Inflammatory macrophage (primary cell): ENCODE data around the gene STARD13.
"Not testable (repeated sequence)": the region's sequence is repeated elsewhere in the genome, so short reads cannot be mapped to it uniquely, and the experiment has no call there.

ENCODE experiments used
- DNase-seq, 2 donors: peaks; one replicate each; pipeline ENCODE4 v3.0.0-alpha.2; 2020 to 2022

STARD13 gene

DNA sequence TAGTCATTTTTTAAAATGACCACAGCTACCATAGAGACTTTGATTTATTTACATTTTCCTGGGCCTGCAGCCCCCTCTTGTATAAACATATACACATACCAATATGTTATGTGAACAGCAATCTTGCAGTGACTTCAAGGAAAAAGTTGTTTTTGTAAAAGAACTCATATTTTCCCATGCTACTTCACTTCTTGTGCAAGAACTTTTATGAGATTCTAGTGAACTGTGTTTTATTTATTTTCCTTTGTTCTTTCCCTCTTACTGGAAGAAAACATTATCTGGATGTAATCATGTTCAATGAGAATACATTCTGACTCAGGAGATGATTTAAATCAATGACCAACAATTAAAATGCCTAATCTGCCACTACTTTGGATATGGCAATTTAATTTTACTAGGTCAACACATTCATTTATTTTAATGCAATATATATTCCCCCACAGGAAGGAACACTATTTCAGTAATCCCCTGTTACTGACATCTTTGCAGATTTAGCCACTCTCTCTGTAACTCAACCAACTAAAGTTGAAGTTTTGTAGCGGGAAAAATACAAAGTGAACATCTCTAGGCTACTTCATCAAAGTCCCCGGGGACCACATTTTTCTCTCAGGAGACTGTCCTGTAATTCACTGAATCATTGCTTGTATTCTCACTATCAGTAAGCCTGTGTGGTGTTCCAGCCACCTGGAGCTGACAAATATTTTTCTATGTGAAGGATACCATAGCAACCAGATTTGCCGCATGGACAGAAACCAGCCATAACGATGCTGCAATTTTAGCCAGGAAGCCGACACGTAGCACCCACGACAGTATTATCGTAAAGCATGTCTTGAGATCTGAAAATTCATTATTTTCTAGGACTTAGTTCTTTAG is 90.5 kb downstream of the STARD13 start:
- DNase-seq: no peak

DNA sequence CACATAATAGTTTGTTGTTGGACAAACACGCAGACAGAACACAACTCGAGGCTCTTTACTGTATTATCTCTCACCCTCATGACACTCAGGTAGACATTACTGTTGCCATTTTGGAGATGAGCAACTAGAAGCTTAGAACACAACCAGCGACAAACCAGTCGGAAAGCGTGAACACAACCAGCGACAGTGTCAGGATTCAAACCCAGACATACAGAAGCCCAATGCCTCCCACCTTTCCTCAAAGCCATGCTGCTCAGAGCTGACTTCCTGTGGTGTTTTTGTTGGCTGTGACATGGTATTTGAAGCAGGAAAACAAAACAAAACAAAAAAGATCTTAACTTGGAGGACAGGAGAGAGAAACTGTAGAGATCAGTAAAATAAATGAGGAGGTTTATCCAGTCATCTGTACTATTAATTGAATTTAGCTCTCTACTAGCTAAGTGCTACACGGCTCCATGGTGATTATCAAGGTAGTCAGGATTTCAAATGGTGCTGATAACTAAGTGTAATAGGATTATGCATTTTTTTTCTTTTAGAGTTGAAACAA is 92.1 kb downstream of the STARD13 start:
- no peak for DNase-seq

DNA sequence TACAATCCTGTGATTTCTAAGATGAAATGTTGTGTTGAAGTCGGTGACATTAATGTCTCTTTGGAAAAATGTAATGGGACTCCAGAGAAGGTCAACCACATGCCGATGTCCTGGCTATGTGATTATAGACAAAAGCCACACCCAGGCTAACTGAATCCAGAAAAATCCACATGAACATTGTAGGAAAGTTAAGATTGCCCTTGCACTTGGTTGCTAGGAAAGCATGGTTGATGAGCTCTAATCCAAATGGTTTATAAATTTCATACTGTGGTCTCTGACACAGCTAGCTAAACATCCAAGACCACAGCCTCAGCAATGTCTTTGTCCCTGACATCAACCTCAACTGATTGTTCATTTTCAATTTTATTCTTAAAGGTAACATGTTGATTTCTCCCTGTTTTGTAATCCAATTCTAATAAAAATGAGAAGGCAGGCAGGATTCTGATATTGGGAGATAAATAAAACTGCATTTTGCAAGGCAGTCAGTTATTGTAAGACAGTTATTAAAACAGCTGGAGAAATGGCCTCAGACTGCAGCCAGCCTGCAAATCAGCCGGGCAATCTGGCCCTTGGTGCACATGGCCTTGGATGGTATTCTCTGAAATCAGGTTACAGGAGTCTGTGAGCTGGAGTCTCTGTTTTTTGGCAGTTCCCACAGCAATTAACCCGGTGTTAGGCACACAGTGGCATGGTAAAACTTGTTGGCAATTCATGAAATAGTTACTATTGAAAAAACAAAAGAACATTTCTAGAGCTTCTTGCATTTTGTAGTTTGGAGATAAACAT is 93.9 kb downstream of the STARD13 start:
- no peak for DNase-seq

DNA sequence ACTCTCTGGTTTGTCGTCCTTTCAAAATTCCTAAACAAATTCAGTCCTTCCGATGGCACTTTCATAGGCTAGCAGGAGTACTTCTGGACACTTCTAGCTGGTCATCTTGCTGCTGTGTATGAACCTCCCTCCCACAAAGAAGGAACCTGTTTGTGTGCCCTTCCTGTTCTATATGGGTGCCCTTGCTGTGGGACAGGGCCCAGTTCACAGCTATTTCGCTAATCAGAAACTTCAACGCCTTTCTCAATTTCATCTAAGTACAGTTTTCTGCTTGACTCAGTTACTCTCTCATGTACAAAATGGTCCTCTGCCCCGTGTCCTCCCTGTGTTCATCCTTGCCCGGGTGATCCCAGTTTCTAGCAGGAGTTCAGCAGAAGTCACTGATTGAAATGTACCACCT is 96.1 kb downstream of the STARD13 start:
- DNase-seq: no peak

DNA sequence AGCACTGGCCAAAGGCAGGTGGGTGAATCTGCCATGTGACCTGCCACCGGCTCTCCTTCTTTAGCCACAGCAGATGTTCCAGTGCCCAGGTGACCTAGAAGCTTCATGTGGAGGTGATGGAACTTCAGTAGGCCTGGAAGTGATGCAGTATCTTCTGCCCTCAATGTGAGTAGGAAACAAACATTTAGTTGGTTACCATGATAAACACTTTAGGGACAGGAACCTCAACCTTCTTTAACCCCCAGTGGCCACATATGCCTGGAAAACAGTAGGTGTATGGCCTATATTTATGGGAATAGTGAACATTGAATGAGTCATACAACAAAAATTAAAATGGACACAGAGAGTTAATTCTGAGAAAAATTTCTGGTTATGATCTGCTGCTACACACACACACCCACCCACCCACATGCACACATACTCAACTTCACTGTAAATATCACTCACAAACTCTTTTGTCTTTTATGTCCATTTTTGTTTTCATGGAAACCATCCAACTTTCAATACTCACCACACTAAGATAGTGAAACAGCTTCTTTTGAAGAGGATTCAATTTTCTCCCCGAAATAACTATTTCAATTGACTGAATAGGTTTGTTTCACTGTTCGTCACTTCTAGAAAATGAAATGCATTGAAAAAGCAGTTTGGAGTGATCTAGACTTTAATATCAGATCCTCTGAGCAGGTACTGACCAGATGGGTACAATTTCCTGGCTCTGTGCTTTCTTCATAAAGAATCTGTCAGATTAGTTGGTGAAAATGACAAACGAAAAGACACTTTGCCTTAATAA is 97.3 kb downstream of the STARD13 start:
- DNase-seq: no peak

DNA sequence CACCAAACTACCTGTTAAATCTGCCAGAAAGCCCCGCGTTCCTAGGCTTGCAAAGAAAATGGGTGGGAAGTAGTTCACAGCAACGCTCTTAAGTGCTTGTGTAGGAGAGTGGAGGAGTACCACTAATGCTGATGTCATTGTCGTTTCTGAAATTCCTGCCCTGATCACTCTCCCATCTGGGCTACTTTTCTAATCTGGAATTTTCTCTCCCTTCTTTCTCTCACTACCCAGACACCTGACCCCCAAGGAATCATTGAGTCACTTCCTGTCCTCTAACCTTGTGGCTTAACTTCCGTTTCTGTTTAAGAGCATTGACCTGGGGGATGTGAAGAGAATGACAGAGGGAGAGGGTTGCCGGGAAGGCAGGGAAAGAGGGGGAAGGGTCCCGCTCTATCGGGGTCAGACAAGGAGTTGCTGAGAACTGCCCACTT is 98.7 kb downstream of the STARD13 start:
- no peak for DNase-seq

DNA sequence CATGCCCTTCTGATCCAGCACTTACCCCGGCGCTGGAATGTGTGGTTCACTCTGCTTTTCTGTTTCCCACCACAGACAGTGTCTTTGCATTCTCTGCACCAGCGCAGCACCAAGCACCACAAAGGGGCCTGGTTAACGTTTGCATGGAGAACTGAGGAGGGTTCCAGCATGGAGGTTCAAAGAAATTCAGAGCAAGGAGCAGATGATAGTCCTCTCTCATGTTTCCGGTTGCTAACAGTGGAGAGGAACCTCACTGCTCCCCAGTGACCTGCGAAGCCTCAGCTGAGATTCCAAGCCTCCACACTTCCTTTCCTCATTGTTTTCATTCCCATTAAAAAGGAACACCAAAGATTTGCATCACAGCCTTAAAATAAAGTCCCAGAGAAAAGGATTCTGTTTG is 99.7 kb downstream of the STARD13 start:
- DNase-seq: no peak

DNA sequence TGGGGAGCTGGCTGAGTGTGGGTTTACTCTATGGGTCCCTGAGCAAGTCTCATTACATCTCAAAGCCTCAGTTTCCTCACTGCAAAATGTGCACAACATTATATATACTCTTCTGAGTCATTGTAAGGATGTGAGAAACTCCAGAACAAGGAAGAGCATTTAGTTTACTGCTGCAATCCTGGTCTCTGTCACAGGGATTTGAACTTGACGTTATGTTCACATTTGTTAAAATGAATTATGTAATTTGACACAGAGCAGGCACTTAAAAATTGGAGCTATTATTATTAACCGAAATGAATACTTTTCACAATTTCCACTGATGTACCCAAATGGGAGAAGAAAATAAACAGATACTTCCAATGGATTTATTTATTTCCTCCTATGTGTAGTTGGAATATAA is 101.0 kb downstream of the STARD13 start:
- DNase-seq: no peak

DNA sequence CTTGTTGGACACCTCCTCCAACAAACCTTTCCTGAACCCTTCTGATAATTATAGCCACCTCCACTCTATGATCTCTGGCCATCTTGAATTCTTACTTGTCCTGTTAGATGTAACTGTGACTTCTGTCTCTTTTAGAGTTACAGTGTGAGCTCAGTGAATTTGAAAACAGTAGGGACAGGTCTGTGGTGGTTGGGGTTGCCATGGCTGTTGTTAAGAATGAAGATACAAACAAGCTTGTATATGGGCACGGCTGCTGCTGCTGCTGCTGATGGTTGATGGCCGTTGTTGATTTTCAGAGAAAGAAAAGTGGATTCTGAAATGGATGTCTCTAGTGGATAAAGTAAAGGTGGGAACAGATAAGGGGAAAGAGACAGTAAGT is 101.5 kb downstream of the STARD13 start:
- no peak for DNase-seq

DNA sequence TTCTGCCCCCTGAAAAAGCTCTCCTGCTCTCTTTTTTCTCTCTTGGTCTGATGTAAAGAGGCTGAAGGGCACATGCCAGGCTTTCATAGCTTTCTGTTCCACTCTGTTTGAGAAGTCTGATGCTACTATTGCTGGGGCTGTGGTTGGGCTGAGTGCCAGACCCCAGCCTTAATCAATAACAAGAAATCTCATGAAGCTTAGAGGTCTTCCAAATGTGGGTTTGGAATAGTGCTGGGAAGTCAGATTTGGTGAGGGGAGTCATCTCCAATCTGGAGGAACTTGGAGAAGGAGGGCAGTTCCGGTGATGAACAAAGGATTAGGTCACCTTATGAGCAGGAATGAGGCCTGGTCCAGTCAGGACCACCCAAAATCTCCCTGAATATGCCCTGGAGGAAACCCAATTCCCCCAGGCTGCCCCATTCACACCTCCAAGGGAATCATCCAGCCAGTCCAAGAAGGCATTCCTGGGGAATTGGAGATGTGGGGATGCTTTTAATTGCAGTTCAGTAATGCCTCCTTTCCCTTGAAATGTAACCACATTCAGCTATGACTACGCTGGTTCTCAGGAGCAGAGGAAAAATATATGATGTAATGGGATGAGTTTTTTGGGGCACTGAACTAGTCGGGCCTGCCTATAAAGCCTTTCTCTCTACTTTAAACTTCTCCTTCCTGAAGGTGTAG is 102.0 kb downstream of the STARD13 start:
- DNase-seq: no peak

DNA sequence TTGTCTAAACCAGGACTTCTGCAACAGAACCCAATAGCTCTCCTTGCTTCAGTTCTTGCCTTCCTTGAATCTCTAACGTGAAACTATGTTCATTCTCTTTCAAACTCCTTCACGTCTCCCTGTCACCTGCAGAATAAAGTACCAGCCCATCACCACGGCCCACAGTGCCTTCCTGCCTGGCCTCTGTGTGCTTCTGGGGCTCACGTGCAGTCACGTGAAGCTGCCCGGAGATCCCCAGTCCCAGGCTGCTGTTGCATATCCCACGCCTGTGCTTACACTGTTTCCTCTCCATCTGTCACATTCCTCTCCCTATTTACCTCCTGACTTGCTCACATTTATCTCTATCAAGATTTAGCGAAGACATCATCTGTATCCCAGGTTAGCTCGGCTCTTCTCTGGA is 102.8 kb downstream of the STARD13 start:
- DNase-seq: no peak

DNA sequence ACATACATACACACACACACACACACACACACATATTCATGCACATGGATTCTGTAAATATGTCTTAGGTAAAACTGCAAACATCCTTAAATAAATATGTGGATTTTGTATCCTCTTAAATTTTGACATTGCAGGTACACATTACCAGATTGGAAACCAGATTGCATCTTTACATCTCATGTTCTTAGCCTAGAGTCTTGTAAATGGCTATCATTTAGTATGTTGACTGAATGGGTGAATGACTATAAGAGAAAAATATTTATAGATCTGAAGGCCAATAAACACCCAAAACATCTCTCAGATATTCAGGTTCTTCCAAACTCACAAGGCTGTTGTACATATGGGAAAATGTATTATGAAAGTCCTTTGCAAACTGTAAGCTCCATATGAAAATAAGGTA is 104.3 kb downstream of the STARD13 start:
- no peak for DNase-seq

DNA sequence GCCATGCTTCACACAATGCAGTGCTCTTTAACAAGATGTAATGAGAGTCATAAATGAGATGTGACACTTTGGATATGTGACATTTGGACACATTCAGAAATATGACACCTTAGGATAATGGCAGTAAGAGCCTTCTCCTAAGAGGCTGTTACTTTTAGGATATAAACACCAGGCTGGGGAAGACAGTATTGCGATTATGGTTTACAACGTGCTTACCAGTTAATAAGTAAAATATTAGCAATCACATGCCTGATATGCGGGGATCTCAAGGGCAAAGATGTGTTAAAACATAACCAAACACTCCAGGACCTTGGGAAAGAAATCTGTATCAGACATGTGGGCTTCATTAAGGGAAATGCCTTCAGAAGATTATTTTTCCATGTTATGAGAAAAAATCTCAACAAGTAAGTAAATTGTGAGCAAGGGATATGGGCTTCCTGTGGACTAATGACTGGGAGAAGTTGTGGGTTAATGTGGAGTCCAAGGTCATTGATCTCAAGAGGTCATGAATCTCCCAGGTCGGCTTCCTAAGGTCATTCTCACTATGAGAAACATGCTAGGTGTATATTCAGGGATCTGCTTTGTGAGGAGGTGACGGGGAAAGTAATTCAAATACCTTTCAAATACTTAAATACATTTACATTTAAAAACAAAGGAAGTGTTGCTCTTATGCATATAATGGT is 105.3 kb downstream of the STARD13 start:
- no peak for DNase-seq

DNA sequence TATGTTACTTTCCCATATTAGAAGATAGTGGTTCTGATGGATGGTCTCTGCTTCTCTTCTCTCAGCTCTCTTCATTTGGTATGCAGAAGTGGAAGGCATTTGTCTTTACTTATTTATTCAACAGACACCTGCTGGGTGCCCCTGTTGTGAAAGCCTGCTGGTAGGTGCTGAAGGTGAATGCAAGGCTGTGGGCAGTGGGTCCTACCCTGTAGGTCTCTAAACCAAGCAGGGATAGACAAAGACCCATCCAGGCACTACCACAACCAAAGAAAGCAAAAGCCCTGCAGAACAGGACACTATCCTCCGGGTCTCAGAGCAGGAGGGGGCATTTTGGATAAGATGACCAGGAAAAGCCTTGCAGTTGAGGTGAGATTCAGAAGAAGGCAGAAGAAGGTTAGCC is 106.1 kb downstream of the STARD13 start:
- no peak for DNase-seq

DNA sequence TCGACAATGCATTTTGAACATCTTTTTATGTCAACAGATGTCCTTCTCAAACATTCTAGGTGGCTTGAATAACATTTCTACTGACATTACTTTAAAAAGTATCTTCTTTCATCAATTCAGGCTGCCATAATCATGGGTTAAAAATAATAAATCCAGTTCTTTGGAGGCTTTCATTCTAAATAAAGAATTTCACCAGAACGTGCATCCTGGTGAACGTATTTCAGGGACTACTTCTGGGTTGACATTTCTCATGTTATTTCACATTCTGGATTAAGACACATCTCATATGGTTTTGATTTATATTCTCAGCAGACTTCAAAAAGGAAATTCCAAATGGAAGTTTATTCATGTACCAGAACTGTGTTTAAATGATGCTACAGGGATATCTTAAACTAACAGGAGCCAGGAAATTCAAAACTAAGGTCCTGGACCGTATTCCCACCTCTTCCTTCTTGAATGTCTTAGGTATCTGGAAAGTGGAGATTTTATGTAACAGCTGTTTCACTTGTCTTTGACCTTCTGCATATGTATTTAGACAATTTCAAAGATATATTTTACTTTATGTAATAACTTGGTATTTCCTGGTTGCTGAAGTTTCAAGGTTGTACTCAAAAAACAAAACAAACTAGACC is 107.2 kb downstream of the STARD13 start:
- DNase-seq: no peak

DNA sequence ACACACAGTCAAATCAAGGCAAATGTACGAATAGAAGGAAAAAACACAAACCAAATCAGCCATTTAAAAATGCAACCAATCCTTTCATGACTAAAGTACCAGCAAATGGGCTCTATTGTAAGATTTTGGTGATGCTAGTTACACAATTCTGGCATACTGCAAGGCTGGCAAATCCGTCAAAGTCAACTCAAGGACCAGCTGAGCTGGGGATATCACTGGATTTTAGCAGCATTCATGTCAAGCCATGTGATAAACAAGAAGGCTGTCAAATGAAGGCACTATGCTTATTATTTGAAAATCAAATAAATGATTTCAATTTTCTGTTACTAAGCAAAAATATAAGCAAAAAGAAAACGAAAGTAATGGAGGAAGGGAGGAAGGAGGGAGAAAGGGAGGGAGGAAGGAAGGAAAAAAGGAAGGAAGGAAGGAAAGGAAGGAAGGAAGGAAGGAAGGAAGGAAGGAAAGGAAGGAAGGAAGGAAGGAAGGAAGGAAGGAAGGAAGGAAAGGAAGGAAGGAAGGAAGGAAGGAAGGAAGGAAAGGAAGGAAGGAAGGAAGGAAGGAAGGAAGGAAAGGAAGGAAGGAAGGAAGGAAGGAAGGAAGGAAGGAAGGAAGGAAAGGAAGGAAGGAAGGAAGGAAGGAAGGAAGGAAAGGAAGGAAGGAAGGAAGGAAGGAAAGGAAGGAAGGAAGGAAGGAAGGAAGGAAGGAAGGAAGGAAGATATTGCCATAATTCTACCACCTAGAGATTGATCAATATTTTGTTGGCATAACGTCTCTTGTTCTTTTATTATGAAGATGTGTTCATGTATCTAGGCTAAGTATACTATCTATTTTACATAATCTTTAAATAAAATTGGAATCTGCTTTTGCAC is 108.0 kb downstream of the STARD13 start:
- not testable (repeated sequence) for DNase-seq

DNA sequence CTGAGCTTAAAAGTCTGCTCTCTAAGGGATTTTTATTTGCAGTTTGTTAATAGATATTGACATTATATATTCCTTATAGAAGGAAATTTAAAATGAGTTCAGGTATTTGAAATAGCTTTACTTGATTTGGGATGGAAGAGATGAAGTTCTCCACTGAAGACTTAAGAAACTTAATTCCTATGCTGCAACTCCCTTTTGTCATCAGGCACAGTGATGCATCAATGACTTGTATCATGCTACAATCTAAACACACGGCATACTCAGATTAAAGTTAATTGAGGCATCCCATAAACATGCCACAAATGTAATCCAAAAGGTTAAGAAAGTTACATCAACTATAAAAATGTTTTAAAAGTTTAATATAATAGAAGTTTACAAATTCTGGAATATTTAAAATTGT is 109.0 kb downstream of the STARD13 start:
- DNase-seq: no peak

DNA sequence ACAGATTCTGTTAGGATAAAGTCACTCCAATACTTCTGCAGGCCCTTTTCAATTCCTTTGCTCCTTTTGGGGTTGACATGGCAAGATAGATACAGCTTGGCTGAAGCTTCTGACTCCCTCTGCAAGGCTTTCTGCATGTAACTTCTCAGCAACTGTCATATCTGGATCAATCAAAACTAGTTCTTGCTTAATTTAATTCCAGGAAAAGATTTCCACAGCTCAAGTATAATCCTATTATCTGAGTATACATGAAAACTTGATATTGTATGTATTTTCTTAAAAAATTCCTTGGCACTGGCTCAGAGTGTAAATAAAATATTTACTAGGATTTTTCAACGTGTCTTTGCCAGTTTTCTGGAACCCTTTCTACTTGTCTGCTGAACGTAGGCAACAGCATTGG is 109.6 kb downstream of the STARD13 start:
- DNase-seq: no peak

DNA sequence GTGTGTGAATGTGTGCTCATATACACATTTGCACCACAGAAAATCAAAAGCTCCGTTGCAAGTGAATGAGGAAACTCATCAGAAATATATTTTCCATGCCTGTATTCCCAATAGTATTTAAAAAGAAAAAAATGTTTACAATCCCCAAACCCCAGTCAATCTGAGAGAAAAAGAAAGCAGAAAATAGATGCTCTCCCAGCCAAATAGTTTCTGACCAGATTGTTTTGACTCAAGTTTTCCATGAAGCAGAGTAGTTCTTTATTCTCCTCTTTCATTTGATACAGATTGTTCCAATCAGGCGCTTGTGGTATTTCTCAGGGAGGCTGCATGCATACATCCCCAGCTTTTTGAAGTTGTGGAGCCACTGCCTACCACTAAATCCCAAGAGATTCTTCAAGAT is 110.6 kb downstream of the STARD13 start:
- no peak for DNase-seq

DNA sequence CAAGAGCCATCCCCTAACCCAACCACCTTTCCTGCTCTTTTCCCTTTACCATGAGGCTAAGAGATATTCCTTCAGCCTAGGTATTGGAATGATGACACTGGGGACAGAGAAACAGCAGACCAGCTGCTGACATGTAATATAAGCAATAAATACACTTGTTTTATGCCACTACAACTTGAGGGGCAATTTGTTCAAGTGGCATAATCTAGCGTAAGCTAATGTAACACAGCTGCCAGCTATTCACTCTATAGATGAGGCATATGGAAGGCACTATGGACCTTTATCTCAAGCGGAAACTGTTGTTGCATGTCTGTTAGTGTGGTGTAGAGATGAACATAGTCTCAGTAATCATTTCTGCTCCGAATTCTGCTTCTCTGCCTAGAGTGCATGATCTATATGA is 111.1 kb downstream of the STARD13 start:
- no peak for DNase-seq
